CD4-positive, alpha-beta T cell treated with Interferon gamma for 1 hour (primary cell): Measurements from ENCODE around the gene PIK3IP1.
A peak's percentile ranks its signal among the peaks of the same experiment; 100 is the strongest.

Experiments used
- DNase-seq: peaks from one replicate; pipeline ENCODE4 v3.0.0-alpha.2; 2020

Gene PIK3IP1

GRCh38 chr22:31305194-31305593 lies 12.9 kb upstream of the PIK3IP1 start:
- no peak for DNase-seq

- no peak for DNase-seq
These were observed 10.2 kb upstream of the PIK3IP1 start for GRCh38 chr22:31302537-31302936.

- DNase-seq = no peak
These were observed 9.7 kb upstream of the PIK3IP1 start for GRCh38 chr22:31302006-31302405.

GRCh38 chr22:31300896-31301295 lies 8.6 kb upstream of the PIK3IP1 start:
- DNase-seq = no peak

- no peak for DNase-seq
These were observed 3.8 kb upstream of the PIK3IP1 start for GRCh38 chr22:31295831-31296657.

- DNase-seq = no peak
These were observed 3.1 kb upstream of the PIK3IP1 start for GRCh38 chr22:31295360-31295759.

- no peak for DNase-seq
These were observed 630 bp downstream of the PIK3IP1 start for GRCh38 chr22:31291481-31292235.

GRCh38 chr22:31290494-31291471 lies 1.5 kb downstream of the PIK3IP1 start:
- DNase-seq = peak; percentile 97

- DNase-seq = no peak
These were observed 2.9 kb downstream of the PIK3IP1 start for GRCh38 chr22:31289344-31289743.

GRCh38 chr22:31288496-31289240 lies 3.6 kb downstream of the PIK3IP1 start:
- DNase-seq = no peak

- no peak for DNase-seq
These were observed 4.3 kb downstream of the PIK3IP1 start for GRCh38 chr22:31287818-31288495.

- peak; percentile 75 for DNase-seq
These were observed 5.7 kb downstream of the PIK3IP1 start for GRCh38 chr22:31286360-31287255.

- DNase-seq = no peak
These were observed 7.8 kb downstream of the PIK3IP1 start for GRCh38 chr22:31284281-31285155.

GRCh38 chr22:31282748-31283468 lies 9.4 kb downstream of the PIK3IP1 start:
- DNase-seq = no peak

GRCh38 chr22:31281733-31282132 lies 10.6 kb downstream of the PIK3IP1 start:
- DNase-seq = no peak

GRCh38 chr22:31279821-31280505 lies 12.3 kb downstream of the PIK3IP1 start:
- DNase-seq = no peak

GRCh38 chr22:31279327-31279669 lies 13.0 kb downstream of the PIK3IP1 start:
- DNase-seq = no peak

GRCh38 chr22:31278626-31279326 lies 13.5 kb downstream of the PIK3IP1 start:
- DNase-seq = peak; percentile 51
